HG03575 (cell line): ENCODE results near the gene TP53TG3D.
"Not testable (repeated sequence)": the region's sequence is repeated elsewhere in the genome, so short reads cannot be mapped to it uniquely, and the experiment has no call there.

Source experiments
- ATAC-seq: cut with Tn5 transposase; IDR thresholded peaks from one replicate; pipeline ENCODE4 v1.9.1; 2021; ENCODE audit not compliant: unreplicated experiment, insufficient number of reproducible peaks, low FRiP score; ENCODE audit errors: extremely low read depth

Gene TP53TG3D, protein sequence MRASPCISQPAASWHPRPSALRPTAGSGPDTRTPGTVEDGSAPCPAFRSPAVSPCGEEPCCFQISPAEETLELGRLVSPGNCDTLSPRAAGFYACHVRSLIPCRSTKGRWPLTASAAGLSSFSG

GRCh38 chr16:32252986-32253385 lies at the start of gene TP53TG3D:
TP53TG3D (plus strand) TSS chr16:32253286; CDS start chr16:32253354, 68 bp downstream.
- ATAC-seq: not testable (repeated sequence)

DNA sequence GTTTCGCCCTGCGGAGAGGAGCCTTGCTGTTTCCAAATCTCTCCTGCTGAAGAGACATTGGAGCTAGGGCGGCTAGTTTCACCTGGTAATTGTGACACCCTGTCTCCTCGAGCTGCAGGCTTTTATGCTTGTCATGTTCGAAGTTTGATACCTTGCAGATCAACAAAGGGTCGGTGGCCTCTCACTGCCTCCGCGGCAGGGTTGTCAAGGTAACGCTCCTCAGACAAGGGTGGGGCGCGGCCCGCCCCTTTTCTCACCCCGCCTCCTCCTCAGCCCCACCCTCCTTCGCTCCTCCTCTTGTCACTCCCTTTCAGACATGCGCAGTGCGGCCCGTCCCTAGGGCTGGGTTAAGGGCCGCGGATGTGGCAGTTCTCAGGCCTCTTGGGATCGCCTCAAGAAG lies 421 bp downstream of the TP53TG3D start:
- ATAC-seq: not testable (repeated sequence)

DNA sequence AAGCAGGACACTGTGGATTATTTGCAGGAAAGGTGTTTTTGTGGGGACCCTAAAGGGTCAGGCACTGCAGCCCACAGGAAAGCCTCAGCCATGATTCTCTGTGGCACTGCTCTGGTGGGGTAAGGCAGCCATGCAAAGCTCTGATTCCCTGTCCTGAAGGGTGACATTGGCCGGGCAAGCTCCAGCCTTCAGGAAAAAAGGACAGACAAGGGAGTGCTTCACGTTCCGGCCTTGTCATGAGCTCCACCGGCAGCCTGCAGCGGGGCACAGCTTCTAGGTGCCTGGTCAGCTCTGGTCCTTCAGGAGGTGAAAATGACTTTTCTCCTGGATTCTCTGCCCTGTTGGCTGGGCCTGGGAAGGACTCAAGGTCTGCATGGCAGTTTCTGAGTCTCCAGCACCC lies 8.4 kb downstream of the TP53TG3D start:
- ATAC-seq: not testable (repeated sequence)

- not testable (repeated sequence) for ATAC-seq
Observed at GRCh38 chr16:32263552-32263951, 10.5 kb downstream of the TP53TG3D start.

DNA sequence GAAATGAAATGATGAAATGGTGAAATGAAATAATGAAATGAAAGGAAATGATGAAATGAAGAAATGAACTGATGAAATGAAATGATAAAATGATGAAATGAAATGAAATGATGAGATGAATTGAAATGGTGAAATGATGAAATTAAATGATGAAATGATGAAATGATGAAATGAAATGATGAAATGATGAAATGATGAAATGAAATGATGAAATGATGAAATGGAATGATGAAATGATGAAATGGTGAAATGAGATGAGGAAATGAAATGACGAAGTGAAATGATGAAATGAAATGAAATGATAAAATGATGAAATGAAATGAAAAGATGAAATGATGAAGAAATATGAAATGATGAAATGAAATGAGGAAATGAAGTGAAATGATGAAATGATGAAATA lies 28.8 kb downstream of the TP53TG3D start:
- ATAC-seq: not testable (repeated sequence)

GRCh38 chr16:32283024-32283423 lies 29.9 kb downstream of the TP53TG3D start:
- not testable (repeated sequence) for ATAC-seq

DNA sequence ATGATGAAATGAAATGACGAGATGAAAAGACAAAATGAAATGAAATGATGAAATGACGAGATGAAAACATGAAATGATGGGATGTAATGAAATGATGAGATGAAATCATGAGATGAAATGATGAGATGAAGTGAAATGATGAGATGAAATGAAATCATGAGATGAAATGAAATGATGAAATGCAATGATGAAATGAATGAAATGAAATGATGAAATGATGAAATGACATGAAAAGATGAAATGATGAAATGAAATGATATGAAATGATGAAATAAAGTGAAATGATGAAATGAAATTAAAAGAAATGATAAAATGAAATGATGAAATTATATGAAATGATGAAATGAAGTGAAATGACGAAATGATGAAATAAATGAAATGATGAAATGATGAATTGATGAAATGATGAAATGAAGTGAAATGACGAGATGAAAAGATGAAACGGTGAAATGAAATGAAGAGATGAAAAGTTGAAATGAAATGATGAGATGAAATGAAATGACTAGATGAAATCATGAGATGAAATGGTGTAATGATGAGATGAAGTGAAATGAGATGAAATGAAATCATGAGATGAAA lies 30.9 kb downstream of the TP53TG3D start:
- ATAC-seq: not testable (repeated sequence)

GRCh38 chr16:32284800-32285796 lies 32.0 kb downstream of the TP53TG3D start:
- ATAC-seq: not testable (repeated sequence)

GRCh38 chr16:32286193-32286592 lies 33.1 kb downstream of the TP53TG3D start:
- not testable (repeated sequence) for ATAC-seq

DNA sequence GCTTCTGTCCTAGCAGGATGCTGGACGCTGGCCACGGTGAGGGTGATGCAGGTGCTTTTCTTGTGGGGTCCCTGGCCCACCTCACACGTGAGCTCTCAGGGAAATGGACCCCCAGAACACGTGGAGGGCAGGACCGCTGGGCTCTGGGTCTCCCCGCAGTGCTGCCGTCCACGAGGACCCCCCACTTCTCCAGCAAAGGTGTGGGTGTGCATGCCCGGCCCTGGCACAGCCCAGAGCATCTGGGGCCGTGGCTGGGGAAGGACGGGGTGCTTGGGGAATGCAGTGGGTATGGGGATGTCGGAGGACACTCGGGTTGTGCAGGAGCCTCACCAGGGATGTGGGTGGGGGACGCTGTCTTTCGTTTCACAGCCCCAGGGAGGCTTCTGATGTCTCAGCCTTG lies 34.7 kb downstream of the TP53TG3D start:
- ATAC-seq: not testable (repeated sequence)

DNA sequence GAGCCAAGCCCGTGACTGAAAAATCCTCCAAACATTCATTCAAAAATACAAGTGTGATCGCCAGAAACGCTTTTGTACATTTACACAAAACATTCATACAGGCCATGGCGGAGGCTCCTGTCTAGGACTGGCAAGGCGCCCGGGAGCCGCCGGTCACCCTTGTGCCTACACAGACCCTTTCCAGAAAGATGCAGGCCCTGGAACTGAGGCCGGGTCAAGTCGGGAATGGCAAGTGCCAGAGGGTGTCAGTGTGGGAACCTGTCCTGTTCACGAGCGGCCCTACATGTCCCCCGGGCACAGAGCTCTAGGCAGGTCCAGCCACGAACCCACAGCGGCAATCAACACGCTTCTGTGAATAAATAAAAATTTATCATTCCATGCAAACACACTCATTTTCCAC lies 36.1 kb downstream of the TP53TG3D start:
- not testable (repeated sequence) for ATAC-seq

DNA sequence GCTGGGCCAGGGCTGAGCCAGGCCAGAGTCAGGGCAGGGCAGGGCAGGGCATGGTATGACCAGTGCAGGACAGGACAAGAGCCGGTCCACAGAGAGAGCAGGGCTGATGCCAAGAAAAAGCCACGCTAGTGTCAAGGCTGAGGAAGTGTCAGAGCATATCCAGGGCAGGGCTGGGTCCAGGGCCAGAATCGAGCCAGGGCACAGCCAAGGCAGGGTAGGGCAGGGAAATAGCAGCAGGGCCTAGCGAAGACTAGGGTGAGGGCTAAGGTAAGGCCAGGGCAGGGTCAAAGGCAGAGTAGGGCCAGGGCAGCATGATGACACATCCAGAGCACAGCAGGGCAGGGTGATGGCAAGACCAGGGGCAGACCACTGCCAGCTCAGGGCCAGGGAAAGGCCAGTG lies 49.7 kb downstream of the TP53TG3D start:
- not testable (repeated sequence) for ATAC-seq
